H1 (cell line): ENCODE data around the gene VPS50. TPM values are rescaled to one million over a fixed set of nuclear protein-coding genes. Genes with fewer than 3 reads are reported as not detected.
A peak's percentile ranks its signal among the peaks of the same experiment; 100 is the strongest.

Experiments
- CTCF ChIA-PET: fragments of 300-600 bp; sonication (Branson Sonifier 250); formaldehyde crosslinking; loops from one replicate; lab custom pipeline; 2021; ENCODE audit not compliant: partially characterized antibody; lab: Charles Lee
- POLR2A ChIA-PET: fragments of 300-600 bp; sonication (Branson Sonifier 250); formaldehyde crosslinking; loops from one replicate; lab custom pipeline; 2021; ENCODE audit warnings: inconsistent platforms; ENCODE audit not compliant: partially characterized antibody; lab: Charles Lee
- DNase-seq, 2 experiments: peaks; one replicate each; pipeline versions ENCODE4 v3.0.0 to v3.0.0-alpha.2; 2010 to 2022; ENCODE audit warnings: low spot score in 2 of 2, low read depth in 1 of 2, mixed read lengths in 1 of 2
- FAIRE-seq: peaks from 2 replicates; lab custom pipeline; 2011; peaks lifted over from hg19 to GRCh38; lab: Jason Lieb, UNC
- H2AFZ ChIP-seq: 2 replicates; pipeline ENCODE4 v1.8.1; 2012; ENCODE audit warnings: low read length, inconsistent platforms
- H2AK5ac ChIP-seq: 2 replicates; pipeline ENCODE4 v1.6.1; 2013; ENCODE audit warnings: low read depth, low read length
- H2BK120ac ChIP-seq: replicated peaks from 2 replicates; pipeline ENCODE3; 2013; ENCODE audit warnings: low read depth, low read length, inconsistent platforms
- H2BK12ac ChIP-seq: 2 replicates; pipeline ENCODE4 v1.6.1; 2013; ENCODE audit warnings: low read depth, low read length
- H2BK15ac ChIP-seq: 2 replicates; pipeline ENCODE4 v1.6.1; 2013; ENCODE audit warnings: low read length
- H2BK20ac ChIP-seq: 2 replicates; pipeline ENCODE4 v1.6.1; 2013; ENCODE audit warnings: low read length
- H2BK5ac ChIP-seq: 2 replicates; pipeline ENCODE4 v1.6.1; 2013; ENCODE audit warnings: low read depth, low read length
- H3K14ac ChIP-seq: 2 replicates; pipeline ENCODE4 v1.6.1; 2013; ENCODE audit warnings: inconsistent platforms; ENCODE audit not compliant: insufficient read length
- H3K18ac ChIP-seq: 2 replicates; pipeline ENCODE4 v1.6.1; 2013; ENCODE audit warnings: low read length; ENCODE audit errors: extremely low read depth
- H3K23ac ChIP-seq: 2 replicates; pipeline ENCODE4 v1.6.1; 2013; ENCODE audit warnings: inconsistent platforms; ENCODE audit not compliant: insufficient read length
- H3K23me2 ChIP-seq: 2 replicates; pipeline ENCODE4 v1.6.1; 2013; ENCODE audit warnings: low read depth, low read length
- H3K27ac ChIP-seq: 2 replicates; pipeline ENCODE4 v1.6.1; 2011; ENCODE audit warnings: low read depth, low read length, inconsistent platforms
- H3K27me3 ChIP-seq, 4 experiments: replicated peaks in 1 of 4; 1 replicate in 1 of 4; 2 replicates in 3 of 4; pipeline versions ENCODE4 v1.6.1 to v1.8.1; 2011 to 2013; ENCODE audit warnings: low read length in 3 of 4, mild to moderate bottlenecking in 3 of 4, inconsistent platforms in 2 of 4, mixed read lengths in 2 of 4, moderate library complexity in 1 of 4; ENCODE audit not compliant: control insufficient read depth in 3 of 4, insufficient read depth in 3 of 4; ENCODE audit errors: extremely low read depth in 1 of 4
- H3K36me3 ChIP-seq, 4 experiments: 2 replicates each; pipeline versions ENCODE4 v1.6.1 to v1.8.1; 2011 to 2013; ENCODE audit warnings: mild to moderate bottlenecking in 4 of 4, low read length in 3 of 4, moderate library complexity in 2 of 4, control low read depth in 1 of 4, inconsistent platforms in 1 of 4; ENCODE audit not compliant: insufficient read depth in 4 of 4, control insufficient read depth in 2 of 4
- H3K4ac ChIP-seq: replicated peaks from 2 replicates; pipeline ENCODE3; 2013; ENCODE audit warnings: low read length, low read depth, mixed read lengths, inconsistent platforms; ENCODE audit not compliant: insufficient read length
- H3K4me1 ChIP-seq, 4 experiments: replicated peaks in 1 of 4; 1 replicate in 1 of 4; 2 replicates in 3 of 4; pipeline versions ENCODE4 v1.6.1 to v1.8.1; 2011 to 2013; ENCODE audit warnings: low read length in 3 of 4, inconsistent platforms in 2 of 4, mixed read lengths in 1 of 4; ENCODE audit not compliant: insufficient read depth in 4 of 4, control insufficient read depth in 3 of 4
- H3K4me2 ChIP-seq, 2 experiments: 2 replicates each; pipeline versions ENCODE4 v1.6.1 to v1.8.1; 2011 to 2013; ENCODE audit warnings: low read depth in 2 of 2, low read length in 2 of 2, control low read depth in 1 of 2, inconsistent platforms in 1 of 2, mild to moderate bottlenecking in 1 of 2; ENCODE audit not compliant: insufficient read depth in 1 of 2
- H3K4me3 ChIP-seq, 4 experiments: fragments of 200-600, 300-600 bp in 1 of 4; sonication (generic), shearing (Covaris generic), sonication (Bioruptor Twin) in 1 of 4; 2 replicates each; pipeline versions ENCODE4 v1.5.1 to v1.8.1; 2011 to 2016; ENCODE audit warnings: low read length in 4 of 4, low read depth in 3 of 4, control low read depth in 2 of 4, inconsistent platforms in 2 of 4, mild to moderate bottlenecking in 2 of 4, mixed read lengths in 1 of 4, moderate library complexity in 1 of 4; ENCODE audit not compliant: insufficient read depth in 2 of 4; ENCODE audit errors: extremely low read depth in 1 of 4
- H3K56ac ChIP-seq: replicated peaks from 2 replicates; pipeline ENCODE3; 2013; ENCODE audit warnings: low read depth, mild to moderate bottlenecking, mixed read lengths, low read length, inconsistent platforms; ENCODE audit not compliant: insufficient read length
- H3K79me1 ChIP-seq: 2 replicates; pipeline ENCODE4 v1.6.1; 2013; ENCODE audit warnings: low read depth, low read length, control low read depth
- H3K79me2 ChIP-seq, 2 experiments: 2 replicates each; pipeline versions ENCODE4 v1.6.1 to v1.8.1; 2012 to 2013; ENCODE audit warnings: low read length in 2 of 2, mild to moderate bottlenecking in 2 of 2, inconsistent platforms in 1 of 2; ENCODE audit not compliant: insufficient read depth in 2 of 2, control insufficient read depth in 1 of 2
- H3K9ac ChIP-seq, 4 experiments: replicated peaks in 1 of 4; 1 replicate in 1 of 4; 2 replicates in 3 of 4; pipeline versions ENCODE4 v1.6.1 to v1.8.1; 2011 to 2013; ENCODE audit warnings: low read depth in 3 of 4, low read length in 3 of 4, control low read depth in 2 of 4, mild to moderate bottlenecking in 2 of 4, moderate library complexity in 2 of 4, inconsistent platforms in 1 of 4; ENCODE audit errors: extremely low read depth in 1 of 4
- H3K9me3 ChIP-seq, 2 experiments: 2 replicates each; pipeline versions ENCODE4 v1.6.1 to v1.8.1; 2012 to 2013; ENCODE audit warnings: mild to moderate bottlenecking in 2 of 2, moderate library complexity in 2 of 2, control low read depth in 1 of 2, inconsistent platforms in 1 of 2, low read depth in 1 of 2, low read length in 1 of 2, mixed read lengths in 1 of 2; ENCODE audit not compliant: insufficient read depth in 2 of 2
- H4K20me1 ChIP-seq, 2 experiments: replicated peaks in 1 of 2; 2 replicates each; pipeline versions ENCODE3 to v1.8.1; 2011 to 2013; ENCODE audit warnings: inconsistent platforms in 2 of 2, low read length in 2 of 2, mild to moderate bottlenecking in 1 of 2; ENCODE audit not compliant: insufficient read depth in 2 of 2, control insufficient read depth in 1 of 2
- H4K5ac ChIP-seq: 2 replicates; pipeline ENCODE4 v1.6.1; 2013; ENCODE audit warnings: low read length, low read depth, mixed read lengths, inconsistent platforms; ENCODE audit not compliant: insufficient read length
- H4K8ac ChIP-seq: 2 replicates; pipeline ENCODE4 v1.8.0; 2013; ENCODE audit warnings: mild to moderate bottlenecking, moderate library complexity, low read length, inconsistent platforms; ENCODE audit not compliant: insufficient read depth; ENCODE audit errors: extremely low read depth
- H4K91ac ChIP-seq: replicated peaks from 2 replicates; pipeline ENCODE3; 2013; ENCODE audit warnings: low read length, mixed read lengths, inconsistent platforms; ENCODE audit not compliant: insufficient read length
- RAD21 ChIP-seq, 2 experiments: IDR thresholded peaks in 1 of 2; conservative IDR thresholded peaks in 1 of 2; 2 replicates each; pipeline ENCODE4 v1.6.1; 2011; ENCODE audit warnings: low read depth in 2 of 2, low read length in 2 of 2, improper control_type of control experiment in 1 of 2, inconsistent platforms in 1 of 2, mild to moderate bottlenecking in 1 of 2, moderate library complexity in 1 of 2
- WGBS, 2 experiments: shearing (Covaris generic) in 1 of 2; methylation state at CpG; one replicate each; pipeline versions ENCODE4 v1.1.6 to v1.1.7; 2013 to 2015; ENCODE audit warnings: low lambda C conversion rate in 2 of 2, mixed read lengths in 2 of 2, inconsistent platforms in 1 of 2, low coverage in 1 of 2, missing lambda C conversion rate in 1 of 2; ENCODE audit not compliant: insufficient replicate concordance in 2 of 2, insufficient coverage in 1 of 2, insufficient read length in 1 of 2; ENCODE audit errors: extremely low coverage in 1 of 2, missing lambda C conversion rate in 1 of 2; 5-methylcytosine and 5-hydroxymethylcytosine counted together
- polyA plus RNA-seq, 7 experiments: library from polyadenylated mRNA; depleted of rRNA in 3 of 7; stranded (reverse) in 5 of 7; unstranded in 2 of 7; fragments of >200 nt in 5 of 7; fragments of 200-250 nt in 2 of 7; gene quantifications; 1 replicate in 5 of 7; 2 replicates in 1 of 7; 4 replicates in 1 of 7; pipeline versions ENCODE4 v1.2.1 to v1.2.3, GENCODE V29; 2011 to 2013; ENCODE audit warnings: missing spikeins in 2 of 7, mixed read lengths in 2 of 7
- total RNA-seq: library from RNA; stranded (reverse); fragmentation: NEBNext Ultra II Directional; extraction: Animal tissue kit (Norgen Biotek cat#: 25700); gene quantifications from 2 replicates; pipeline ENCODE4 v1.2.1, GENCODE V29; 2021

VPS50 gene
- total and polyA plus RNA-seq, 2 of the 8 experiments (the other 6 are each of a cell fraction or from before 2014, with no cell fraction given) = 3.7 to 9.3 TPM

GRCh38 chr7:93399642-93400041 lies 167.5 kb downstream of the VPS50 start:
- no peak overlapping the region for H2AK5ac ChIP-seq
- H2BK120ac ChIP-seq = peak overlapping the region; percentile 18
- no peak overlapping the region for H2BK20ac ChIP-seq
- H2BK5ac ChIP-seq = 0 out of 2 replicates have a peak overlapping the region, but pooled peaks have one; percentile 49
- TF ChIP-seq RAD21 (IDR thresholded peaks at IDR 0.05 in 1 of 2, conservative IDR thresholded peaks at IDR 0.05 in 1 of 2; ENCODE audit: low read depth in 2 of 2, low read length in 2 of 2) = no peak
- TF ChIP-seq, all 59 proteins: peak for 0
- ChIA-PET POLR2A (no interaction called here), CTCF (no interaction called here)
- Histone ChIP-seq H3K36me3 (no peaks in the 10 kb centered on the region), H3K79me1 (no peaks in the 10 kb centered on the region), H3K79me2 (no peaks in the 10 kb centered on the region), H3K4me1 (peaks cover 0 to 7% (median 0%) of the 10 kb centered on the region in 4 experiments; a peak in 1 of 7 replicates), H3K27ac (no peak overlapping the region), H3K4ac (no peak overlapping the region), H4K91ac (no peak overlapping the region), H2BK12ac (no peak overlapping the region), H3K18ac (no peak overlapping the region), H3K23me2 (no peaks in the 10 kb centered on the region), H3K9ac (no peak overlapping the region), H3K23ac (no peak overlapping the region), H4K8ac (no peak overlapping the region), H2AFZ (no peak overlapping the region), H3K9me3 (no peaks in the 10 kb centered on the region), H3K14ac (no peak overlapping the region), H4K5ac (no peak overlapping the region), H4K20me1 (no peaks in the 10 kb centered on the region), H3K56ac (no peak overlapping the region), H3K4me3 (no peak overlapping the region), H3K27me3 (no peaks in the 10 kb centered on the region), H2BK15ac (no peak overlapping the region), H3K4me2 (no peak overlapping the region)
- DNase-seq (no peak), FAIRE-seq (no peak)
- WGBS, 2 experiments = 85 to 100% methylated on average over 1 to 3 of the region's 3 CpGs
